ENCODE results near the gene PFN3. TPM values are rescaled to one million over a fixed set of nuclear protein-coding genes. Genes with fewer than 3 reads are reported as not detected.

Gene PFN3
- total and polyA plus RNA-seq, 2 of the 13 experiments (the other 11 are each of a cell fraction or from before 2014, with no cell fraction given): not detected

- TF ChIP-seq ZNF235 (CRISPR knock-in tag; IDR thresholded peaks at IDR 0.05; ENCODE audit: borderline replicate concordance): no peak
- TF ChIP-seq POLR2G (IDR thresholded peaks at IDR 0.05; ENCODE audit: low read depth, low read length): 0 out of 2 replicates have a peak, but pooled peaks have one; percentile 23
Observed at GRCh38 chr5:177377851-177378776, 22.3 kb downstream of the PFN3 start (continued).

GRCh38 chr5:177376107-177376506 lies 24.4 kb downstream of the PFN3 start:
- Histone ChIP-seq H3K4me2 (ENCODE audit: low read depth, low read length) (no peak overlapping the region), H3K27me3 (ENCODE audit: control insufficient read depth in 1 of 2, insufficient read depth in 2 of 2, low read length in 2 of 2) (no peaks in the 10 kb centered on the region; a peak in 1 of 5 replicates), H4K20me1 (ENCODE audit: insufficient read depth, low read length) (no peaks in the 10 kb centered on the region), H3K9ac (ENCODE audit: insufficient read depth, low read depth, low read length) (no peak overlapping the region), H3K4me3 (replicated peaks in 1 of 3; ENCODE audit: insufficient read depth in 1 of 3, low read depth in 2 of 3, low read length in 3 of 3) (no peak overlapping the region), H3K36me3 (replicated peaks in 1 of 2; ENCODE audit: control insufficient read depth in 1 of 2, insufficient read depth in 2 of 2, low read length in 2 of 2) (0 out of 5 replicates have a peak, but pooled peaks cover 0 to 4% of the 10 kb centered on the region in 2 experiments), H3K79me2 (ENCODE audit: insufficient read depth, low read length) (peaks cover 8% of the 10 kb centered on the region), H2AFZ (ENCODE audit: low read length) (no peak overlapping the region), H3K27ac (ENCODE audit: extremely low read length, insufficient read depth, low read length) (no peak overlapping the region), H3K4me1 (ENCODE audit: insufficient read depth, low read length) (peaks cover 88% of the 10 kb centered on the region), H3K9me3 (ENCODE audit: low read length) (no peaks in the 10 kb centered on the region)
- in situ Hi-C loops (cut with HindIII; ENCODE audit: extremely low pct_ligation_motif_present, low pct_unique_long_range_greater_than_20kb) (no loop called here), intact Hi-C loops (cut with micrococcal nuclease; ENCODE audit: unreplicated experiment) (no loop called here)
- FAIRE-seq: no peak
- ATAC-seq: no peak
- CTCF ChIA-PET (ENCODE audit: low intra/inter-chr PET ratio, low total read pairs): no interaction called here
- BruUV-seq (replicated peaks): no TSS peak
- POLR2A ChIA-PET: no interaction called here
- no peak for DNase-seq (ENCODE audit: low spot score)
- WGBS (ENCODE audit: low lambda C conversion rate): 93% methylated on average over 11 of the region's 11 CpGs
- TF ChIP-seq ZNF737 (CRISPR knock-in tag; IDR thresholded peaks at IDR 0.05; ENCODE audit: borderline replicate concordance): no peak
- TF ChIP-seq HNRNPH1 (optimal IDR thresholded peaks at IDR 0.05; ENCODE audit: low read depth, low read length): no peak
- no peak for TF ChIP-seq ZBTB40 (IDR thresholded peaks at IDR 0.05)
- 0 out of 2 replicates have a peak, but pooled peaks have one; percentile 29 for TF ChIP-seq ZBTB40 (CRISPR knock-in tag; IDR thresholded peaks at IDR 0.05)
- TF ChIP-seq TEF (CRISPR knock-in tag; IDR thresholded peaks at IDR 0.05): no peak
- no peak for TF ChIP-seq ZNF703 (CRISPR knock-in tag; IDR thresholded peaks at IDR 0.05; ENCODE audit: borderline replicate concordance)
- TF ChIP-seq ZMAT5 (CRISPR knock-in tag; IDR thresholded peaks at IDR 0.05; ENCODE audit: borderline replicate concordance, low read depth): no peak

Measured in HepG2 (cell line).